Activated T-helper 9 cell treated with anti-CD3 and anti-CD28 coated beads, Interleukin-2, amount 50 U/mL, for 16 hours (primary cell): ENCODE data around the gene ARHGEF40.

Source experiments
- DNase-seq: peaks from one replicate; pipeline ENCODE4 v3.0.0-alpha.2; 2020; ENCODE audit warnings: low read depth

Gene ARHGEF40

GRCh38 chr14:21121122-21121521 is 51.0 kb downstream of the ARHGEF40 start:
- DNase-seq, result no peak

GRCh38 chr14:21123429-21123828 is 53.3 kb downstream of the ARHGEF40 start:
- no peak for DNase-seq

GRCh38 chr14:21133901-21134300 is 63.8 kb downstream of the ARHGEF40 start:
- DNase-seq, result no peak

GRCh38 chr14:21136024-21136423 is 65.9 kb downstream of the ARHGEF40 start:
- DNase-seq, result no peak
